KOPT-K1 (cell line): ENCODE data around the gene HIPK4.

Experiments
- H3K27ac ChIP-seq: fragments of 200-600 bp; sonication (generic); 2 replicates; pipeline ENCODE4 v1.5.1; 2016; ENCODE audit warnings: antibody characterized with exemption, mild to moderate bottlenecking, low read depth, low read length; ENCODE audit not compliant: poor library complexity, severe bottlenecking
- H3K36me3 ChIP-seq: fragments of 200-600 bp; sonication (generic); 2 replicates; pipeline ENCODE4 v1.5.1; 2017; ENCODE audit warnings: antibody characterized with exemption, mild to moderate bottlenecking, low read length, moderate library complexity; ENCODE audit not compliant: insufficient read depth
- H3K9me3 ChIP-seq: fragments of 200-600 bp; sonication (generic); 2 replicates; pipeline ENCODE4 v1.5.1; 2017; ENCODE audit warnings: antibody characterized with exemption, low read length, mild to moderate bottlenecking; ENCODE audit not compliant: insufficient read depth, poor library complexity, severe bottlenecking

The HIPK4 gene

GRCh38 chr19:40369797-40370196, 20.2 kb downstream of the HIPK4 start:
- H3K27ac ChIP-seq: no peak overlapping the region
- no peaks in the 10 kb centered on the region for H3K9me3 ChIP-seq
- no peaks in the 10 kb centered on the region for H3K36me3 ChIP-seq

GRCh38 chr19:40367577-40368434, 22.2 kb downstream of the HIPK4 start:
- Histone ChIP-seq H3K27ac (no peak overlapping the region), H3K9me3 (no peaks in the 10 kb centered on the region), H3K36me3 (no peaks in the 10 kb centered on the region)

- no peak overlapping the region for H3K27ac ChIP-seq
- no peaks in the 10 kb centered on the region for H3K36me3 ChIP-seq
- H3K9me3 ChIP-seq: no peaks in the 10 kb centered on the region
Observed at GRCh38 chr19:40366697-40367561, 23.1 kb downstream of the HIPK4 start.

- H3K9me3 ChIP-seq: no peaks in the 10 kb centered on the region
- no peak overlapping the region for H3K27ac ChIP-seq
- no peaks in the 10 kb centered on the region for H3K36me3 ChIP-seq
Observed at GRCh38 chr19:40365613-40366401, 24.2 kb downstream of the HIPK4 start.

- Histone ChIP-seq H3K27ac (no peak overlapping the region), H3K36me3 (no peaks in the 10 kb centered on the region), H3K9me3 (no peaks in the 10 kb centered on the region)
Observed at GRCh38 chr19:40365010-40365409, 25.0 kb downstream of the HIPK4 start.

- no peak overlapping the region for H3K27ac ChIP-seq
- H3K9me3 ChIP-seq: no peaks in the 10 kb centered on the region
- H3K36me3 ChIP-seq: no peaks in the 10 kb centered on the region
Observed at GRCh38 chr19:40363069-40363468, 26.9 kb downstream of the HIPK4 start.

GRCh38 chr19:40362160-40362559, 27.8 kb downstream of the HIPK4 start:
- Histone ChIP-seq H3K36me3 (no peaks in the 10 kb centered on the region), H3K9me3 (no peaks in the 10 kb centered on the region), H3K27ac (no peak overlapping the region)

GRCh38 chr19:40360708-40361241, 29.2 kb downstream of the HIPK4 start:
- Histone ChIP-seq H3K9me3 (no peaks in the 10 kb centered on the region), H3K36me3 (no peaks in the 10 kb centered on the region), H3K27ac (no peak overlapping the region)

- Histone ChIP-seq H3K27ac (no peak overlapping the region), H3K9me3 (no peaks in the 10 kb centered on the region), H3K36me3 (no peaks in the 10 kb centered on the region)
Observed at GRCh38 chr19:40360020-40360707, 29.8 kb downstream of the HIPK4 start.

- Histone ChIP-seq H3K36me3 (no peaks in the 10 kb centered on the region), H3K27ac (no peak overlapping the region), H3K9me3 (no peaks in the 10 kb centered on the region)
Observed at GRCh38 chr19:40358773-40359172, 31.2 kb downstream of the HIPK4 start.

- H3K27ac ChIP-seq: no peak overlapping the region
- H3K36me3 ChIP-seq: no peaks in the 10 kb centered on the region
- no peaks in the 10 kb centered on the region for H3K9me3 ChIP-seq
Observed at GRCh38 chr19:40357640-40358039, 32.3 kb downstream of the HIPK4 start.

- H3K36me3 ChIP-seq: no peaks in the 10 kb centered on the region
- no peaks in the 10 kb centered on the region for H3K9me3 ChIP-seq
- no peak overlapping the region for H3K27ac ChIP-seq
Observed at GRCh38 chr19:40356681-40357595, 33.0 kb downstream of the HIPK4 start.

- Histone ChIP-seq H3K27ac (no peak overlapping the region), H3K9me3 (no peaks in the 10 kb centered on the region), H3K36me3 (no peaks in the 10 kb centered on the region)
Observed at GRCh38 chr19:40355975-40356680, 33.9 kb downstream of the HIPK4 start.
